ENCODE data around the gene UBA1. TPM values are rescaled to one million over a fixed set of nuclear protein-coding genes. Genes with fewer than 3 reads are reported as not detected.

Gene UBA1
- total and polyA plus RNA-seq, 2 experiments from 2014 or later: 146 to 264 TPM

- no peaks in the 10 kb centered on the region for H3F3A ChIP-seq (ENCODE audit: insufficient read depth)
- in situ Hi-C loops (cut with MboI): no loop called here
- H3K27ac ChIP-seq: no peak overlapping the region
- no peak overlapping the region for H3K4me2 ChIP-seq (ENCODE audit: unreplicated experiment)
- H3K9me2 ChIP-seq (ENCODE audit: insufficient read depth): no peaks in the 10 kb centered on the region
- TF ChIP-seq EZH2phosphoT487 (IDR thresholded peaks at IDR 0.05; ENCODE audit: insufficient read depth, low read depth) (no peak), EZH2 (IDR thresholded peaks at IDR 0.05; ENCODE audit: insufficient read depth, poor library complexity, severe bottlenecking) (no peak)
- DNase-seq: no peak
- H2AFZ ChIP-seq: no peak overlapping the region
- no peak overlapping the region for H3K4me3 ChIP-seq
- H3K9me3 ChIP-seq (ENCODE audit: low read depth): no peaks in the 10 kb centered on the region
- peaks cover 3% of the 10 kb centered on the region; the same call in 1 of the 2 replicates for H3K4me1 ChIP-seq (ENCODE audit: insufficient read depth)
- H3K9ac ChIP-seq: no peak overlapping the region
- 100% methylated on average over 5 of the region's 5 CpGs for WGBS, 2 experiments (ENCODE audit: low coverage in 1 of 2, low lambda C conversion rate in 2 of 2, missing lambda C conversion rate in 2 of 2)
- peaks cover 99% of the 10 kb centered on the region for H3K79me2 ChIP-seq (ENCODE audit: insufficient read depth)
- no peaks in the 10 kb centered on the region for H3K27me3 ChIP-seq (replicated peaks; ENCODE audit: insufficient read depth)
- no peaks in the 10 kb centered on the region for H4K20me1 ChIP-seq (ENCODE audit: insufficient read depth)
- H3K36me3 ChIP-seq (ENCODE audit: low read depth): no peaks in the 10 kb centered on the region
These were observed 34.8 kb upstream of the UBA1 start for GRCh38 chrX:47158781-47159180.

GRCh38 chrX:47160781-47161180 lies 32.8 kb upstream of the UBA1 start:
- Histone ChIP-seq H3K27ac (peak overlapping the region; percentile 24; the same call in 1 of the 2 replicates), H4K20me1 (ENCODE audit: insufficient read depth) (no peaks in the 10 kb centered on the region), H3F3A (ENCODE audit: insufficient read depth) (no peaks in the 10 kb centered on the region), H3K9me2 (ENCODE audit: insufficient read depth) (no peaks in the 10 kb centered on the region), H3K9me3 (ENCODE audit: low read depth) (no peaks in the 10 kb centered on the region), H3K4me1 (ENCODE audit: insufficient read depth) (peaks cover 3% of the 10 kb centered on the region; the same call in 1 of the 2 replicates), H3K4me2 (ENCODE audit: unreplicated experiment) (no peak overlapping the region), H3K27me3 (replicated peaks; ENCODE audit: insufficient read depth) (no peaks in the 10 kb centered on the region), H3K4me3 (no peak overlapping the region), H2AFZ (no peak overlapping the region), H3K9ac (no peak overlapping the region; the same call in 1 of the 2 replicates), H3K36me3 (ENCODE audit: low read depth) (no peaks in the 10 kb centered on the region), H3K79me2 (ENCODE audit: insufficient read depth) (peaks cover 99% of the 10 kb centered on the region)
- WGBS, 2 experiments (ENCODE audit: low coverage in 1 of 2, low lambda C conversion rate in 2 of 2, missing lambda C conversion rate in 2 of 2): 58 to 66% methylated on average over 4 of the region's 4 CpGs
- peak; percentile 27 for DNase-seq
- in situ Hi-C loops (cut with MboI): no loop called here
- TF ChIP-seq EZH2 (IDR thresholded peaks at IDR 0.05; ENCODE audit: insufficient read depth, poor library complexity, severe bottlenecking) (no peak), EZH2phosphoT487 (IDR thresholded peaks at IDR 0.05; ENCODE audit: insufficient read depth, low read depth) (no peak)

- 98 to 99% methylated on average over 5 of the region's 5 CpGs for WGBS, 2 experiments (ENCODE audit: low coverage in 1 of 2, low lambda C conversion rate in 2 of 2, missing lambda C conversion rate in 2 of 2)
- H3F3A ChIP-seq (ENCODE audit: insufficient read depth): no peaks in the 10 kb centered on the region
- H4K20me1 ChIP-seq (ENCODE audit: insufficient read depth): no peaks in the 10 kb centered on the region
- H3K4me2 ChIP-seq (ENCODE audit: unreplicated experiment): no peak overlapping the region
- no peak overlapping the region for H3K4me3 ChIP-seq
- no peak overlapping the region for H3K9ac ChIP-seq
- H3K27me3 ChIP-seq (replicated peaks; ENCODE audit: insufficient read depth): no peaks in the 10 kb centered on the region
- no peak for TF ChIP-seq EZH2 (IDR thresholded peaks at IDR 0.05; ENCODE audit: insufficient read depth, poor library complexity, severe bottlenecking)
- no peak for TF ChIP-seq EZH2phosphoT487 (IDR thresholded peaks at IDR 0.05; ENCODE audit: insufficient read depth, low read depth)
- H3K9me2 ChIP-seq (ENCODE audit: insufficient read depth): no peaks in the 10 kb centered on the region
- no peaks in the 10 kb centered on the region for H3K9me3 ChIP-seq (ENCODE audit: low read depth)
- H3K36me3 ChIP-seq (ENCODE audit: low read depth): no peaks in the 10 kb centered on the region
- peaks cover 99% of the 10 kb centered on the region for H3K79me2 ChIP-seq (ENCODE audit: insufficient read depth)
- in situ Hi-C loops (cut with MboI): no loop called here
- H2AFZ ChIP-seq: no peak overlapping the region
- no peak for DNase-seq
- H3K4me1 ChIP-seq (ENCODE audit: insufficient read depth): peaks cover 3% of the 10 kb centered on the region; the same call in 1 of the 2 replicates
- no peak overlapping the region for H3K27ac ChIP-seq
These were observed 30.6 kb upstream of the UBA1 start for GRCh38 chrX:47162927-47163583.

GRCh38 chrX:47164420-47164819 lies 29.2 kb upstream of the UBA1 start:
- Histone ChIP-seq H3K9me3 (ENCODE audit: low read depth) (no peaks in the 10 kb centered on the region), H3K4me2 (ENCODE audit: unreplicated experiment) (no peak overlapping the region), H3K79me2 (ENCODE audit: insufficient read depth) (peaks cover 97% of the 10 kb centered on the region), H3F3A (ENCODE audit: insufficient read depth) (no peaks in the 10 kb centered on the region), H2AFZ (no peak overlapping the region), H3K27ac (no peak overlapping the region), H3K27me3 (replicated peaks; ENCODE audit: insufficient read depth) (no peaks in the 10 kb centered on the region), H3K36me3 (ENCODE audit: low read depth) (no peaks in the 10 kb centered on the region), H3K4me3 (no peak overlapping the region), H3K9me2 (ENCODE audit: insufficient read depth) (no peaks in the 10 kb centered on the region), H3K4me1 (ENCODE audit: insufficient read depth) (peaks cover 3% of the 10 kb centered on the region; the same call in 1 of the 2 replicates), H3K9ac (no peak overlapping the region), H4K20me1 (ENCODE audit: insufficient read depth) (no peaks in the 10 kb centered on the region)
- 94 to 98% methylated on average over 3 of the region's 3 CpGs for WGBS, 2 experiments (ENCODE audit: low coverage in 1 of 2, low lambda C conversion rate in 2 of 2, missing lambda C conversion rate in 2 of 2)
- TF ChIP-seq EZH2phosphoT487 (IDR thresholded peaks at IDR 0.05; ENCODE audit: insufficient read depth, low read depth): no peak
- no peak for TF ChIP-seq EZH2 (IDR thresholded peaks at IDR 0.05; ENCODE audit: insufficient read depth, poor library complexity, severe bottlenecking)
- DNase-seq: no peak
- in situ Hi-C loops (cut with MboI): no loop called here

All from GM23248 (cell line).